ENCODE data around the gene PPP2R2B. TPM values are rescaled to one million over a fixed set of nuclear protein-coding genes. Genes with fewer than 3 reads are reported as not detected.

PPP2R2B gene
- total RNA-seq, 4 donors from 2014 or later: 0.53 to 2.0 (median 1.1) TPM

DNA sequence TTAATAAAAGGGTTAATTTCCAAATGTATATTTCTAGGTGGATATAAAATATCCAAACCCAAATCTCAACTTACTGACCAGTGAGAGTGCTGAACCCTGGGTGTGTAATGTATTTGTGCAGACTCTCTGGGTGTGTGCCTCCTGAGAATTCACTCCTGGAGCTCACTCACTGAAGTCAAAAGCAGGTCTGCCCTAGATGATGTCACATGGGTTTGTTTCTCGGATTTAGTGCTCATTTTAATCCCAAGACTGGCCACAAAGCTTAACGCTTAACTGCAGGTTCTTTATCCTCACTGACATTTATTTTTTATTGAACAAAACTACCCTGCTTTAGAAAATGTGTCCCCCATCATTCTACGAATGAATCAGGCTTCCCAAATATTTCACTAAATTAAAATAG, 179.4 kb downstream of the PPP2R2B start:
- no peak for TF ChIP-seq POLR2A (IDR thresholded peaks at IDR 0.05)
- TF ChIP-seq, protein P1, sequence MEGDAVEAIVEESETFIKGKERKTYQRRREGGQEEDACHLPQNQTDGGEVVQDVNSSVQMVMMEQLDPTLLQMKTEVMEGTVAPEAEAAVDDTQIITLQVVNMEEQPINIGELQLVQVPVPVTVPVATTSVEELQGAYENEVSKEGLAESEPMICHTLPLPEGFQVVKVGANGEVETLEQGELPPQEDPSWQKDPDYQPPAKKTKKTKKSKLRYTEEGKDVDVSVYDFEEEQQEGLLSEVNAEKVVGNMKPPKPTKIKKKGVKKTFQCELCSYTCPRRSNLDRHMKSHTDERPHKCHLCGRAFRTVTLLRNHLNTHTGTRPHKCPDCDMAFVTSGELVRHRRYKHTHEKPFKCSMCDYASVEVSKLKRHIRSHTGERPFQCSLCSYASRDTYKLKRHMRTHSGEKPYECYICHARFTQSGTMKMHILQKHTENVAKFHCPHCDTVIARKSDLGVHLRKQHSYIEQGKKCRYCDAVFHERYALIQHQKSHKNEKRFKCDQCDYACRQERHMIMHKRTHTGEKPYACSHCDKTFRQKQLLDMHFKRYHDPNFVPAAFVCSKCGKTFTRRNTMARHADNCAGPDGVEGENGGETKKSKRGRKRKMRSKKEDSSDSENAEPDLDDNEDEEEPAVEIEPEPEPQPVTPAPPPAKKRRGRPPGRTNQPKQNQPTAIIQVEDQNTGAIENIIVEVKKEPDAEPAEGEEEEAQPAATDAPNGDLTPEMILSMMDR (IDR thresholded peaks at IDR 0.05): no peak

DNA sequence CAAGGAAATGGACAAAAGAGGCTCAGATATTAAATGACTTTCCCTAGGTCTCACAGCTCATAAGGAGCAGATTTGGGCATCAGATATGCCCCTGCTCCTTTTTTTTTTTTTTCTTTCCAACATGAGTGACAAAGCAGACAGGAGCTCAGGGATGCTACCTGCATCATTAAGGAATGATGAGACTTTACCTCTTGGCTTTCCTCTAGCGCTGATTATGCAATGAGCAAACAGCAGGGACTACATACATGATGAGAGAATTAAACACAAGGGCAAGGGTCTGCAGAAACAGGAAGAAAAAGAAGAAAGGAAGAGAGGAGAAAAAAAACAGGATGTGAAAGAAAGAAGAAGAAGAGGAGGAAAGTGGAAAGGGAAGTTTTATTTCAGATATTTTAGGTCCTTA, 179.9 kb downstream of the PPP2R2B start:
- Histone ChIP-seq H3K4me1 (peaks cover 0 to 48% (median 8%) of the 10 kb centered on the region in 3 donors), H3K36me3 (no peaks in the 10 kb centered on the region), H3K4me3 (no peak overlapping the region), H3K27ac (peak overlapping the region in 1 of 4 donors; percentile 32), H3K9me3 (no peaks in the 10 kb centered on the region), H3K27me3 (no peaks in the 10 kb centered on the region)
- 79 to 100% methylated on average over 1 of the region's 1 CpG for WGBS, 2 donors
- TF ChIP-seq, protein P1 (IDR thresholded peaks at IDR 0.05): no peak
- no peak for TF ChIP-seq POLR2A (IDR thresholded peaks at IDR 0.05)
- intact Hi-C loops (cut with DNase I): no loop called here
- no peak for DNase-seq

More for the DNA sequence above, 179.4 kb downstream of the PPP2R2B start:
- intact Hi-C loops (cut with DNase I): no loop called here
- no peak overlapping the region for H3K4me3 ChIP-seq
- no peaks in the 10 kb centered on the region for H3K36me3 ChIP-seq
- DNase-seq: no peak
- H3K9me3 ChIP-seq: no peaks in the 10 kb centered on the region
- H3K27me3 ChIP-seq: no peaks in the 10 kb centered on the region
- 57 to 64% methylated on average over 3 of the region's 3 CpGs for WGBS, 2 donors
- H3K27ac ChIP-seq: peak overlapping the region in 1 of 4 donors; percentile 32
- H3K4me1 ChIP-seq: peaks cover 0 to 50% (median 8%) of the 10 kb centered on the region in 3 donors

DNA sequence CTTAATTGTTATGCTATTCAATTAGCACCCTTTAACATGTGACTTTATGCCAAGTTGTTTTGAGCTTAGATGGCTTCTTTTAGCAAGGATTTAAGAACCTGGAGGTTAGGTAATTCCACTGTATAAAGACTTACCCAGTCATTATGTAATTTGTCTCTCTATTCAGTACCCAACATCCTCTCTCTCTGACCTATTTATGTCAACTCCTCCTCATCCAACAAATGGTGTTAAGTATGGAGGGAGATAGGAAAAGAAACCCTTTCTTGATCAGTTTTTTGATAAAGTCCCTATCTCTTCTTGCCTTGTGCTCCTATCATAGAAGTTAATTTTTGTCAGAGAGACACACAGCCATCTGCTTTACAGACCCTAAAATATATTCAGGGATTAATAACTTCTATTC, 181.3 kb downstream of the PPP2R2B start:
- Histone ChIP-seq H3K4me1 (peaks cover 0 to 33% (median 0%) of the 10 kb centered on the region in 3 donors), H3K27ac (no peak overlapping the region), H3K27me3 (no peaks in the 10 kb centered on the region), H3K9me3 (no peaks in the 10 kb centered on the region), H3K4me3 (no peak overlapping the region), H3K36me3 (no peaks in the 10 kb centered on the region)
- DNase-seq: no peak
- intact Hi-C loops (cut with DNase I): no loop called here
- TF ChIP-seq POLR2A (IDR thresholded peaks at IDR 0.05): no peak
- TF ChIP-seq, protein P1 (IDR thresholded peaks at IDR 0.05): no peak

DNA sequence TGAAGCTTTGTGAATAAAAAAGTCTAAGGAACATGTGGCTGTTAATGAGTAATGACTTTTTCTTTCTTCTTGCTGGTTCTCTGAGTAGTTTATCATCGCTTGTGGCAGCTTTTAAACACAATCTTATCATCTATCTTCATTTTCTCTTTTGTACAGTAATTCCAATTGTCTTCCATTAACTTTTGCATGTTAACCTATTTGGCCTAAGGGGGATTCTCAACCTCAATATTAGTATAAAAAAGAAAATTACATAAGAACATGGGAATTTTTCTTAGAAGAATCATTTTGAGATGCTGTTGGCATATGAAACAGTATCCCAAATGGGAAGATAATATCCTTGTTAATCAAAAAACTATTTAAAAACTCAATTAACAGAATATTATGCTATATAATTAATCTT, 182.9 kb downstream of the PPP2R2B start:
- Histone ChIP-seq H3K27ac (no peak overlapping the region), H3K27me3 (no peaks in the 10 kb centered on the region), H3K4me1 (peaks cover 0 to 22% (median 0%) of the 10 kb centered on the region in 3 donors), H3K9me3 (no peaks in the 10 kb centered on the region), H3K36me3 (no peaks in the 10 kb centered on the region), H3K4me3 (no peak overlapping the region)
- 76 to 86% methylated on average over 1 of the region's 1 CpG for WGBS, 2 donors
- intact Hi-C loops (cut with DNase I): no loop called here
- TF ChIP-seq, protein P1 (IDR thresholded peaks at IDR 0.05): no peak
- no peak for TF ChIP-seq POLR2A (IDR thresholded peaks at IDR 0.05)
- DNase-seq: no peak

DNA sequence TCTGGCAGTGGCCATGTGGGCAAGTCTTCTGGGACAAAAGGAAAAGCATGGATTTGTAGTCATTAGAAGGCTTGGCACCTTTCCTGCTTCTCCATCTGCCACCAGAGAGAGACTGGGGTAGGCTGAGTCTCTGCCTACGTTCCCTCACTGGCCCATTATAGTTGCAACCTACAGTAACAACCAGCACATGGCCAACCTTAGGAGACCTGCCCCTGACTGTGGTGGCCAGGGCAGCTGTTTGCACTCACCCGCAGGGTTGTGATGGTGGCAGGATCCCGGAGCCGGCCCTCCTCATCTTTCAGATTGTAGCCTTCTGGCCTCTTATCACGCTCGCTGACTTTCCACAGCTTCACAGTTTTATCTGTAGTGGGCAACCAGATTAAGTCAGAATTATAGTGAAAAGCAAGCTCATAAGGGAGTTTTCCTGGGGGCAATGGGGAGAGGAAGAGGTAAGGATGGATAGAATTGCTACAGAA, 187.6 kb downstream of the PPP2R2B start:
- H3K27ac ChIP-seq: no peak overlapping the region
- TF ChIP-seq, protein P1 (IDR thresholded peaks at IDR 0.05): no peak
- no peak for TF ChIP-seq POLR2A (IDR thresholded peaks at IDR 0.05)
- no peaks in the 10 kb centered on the region for H3K36me3 ChIP-seq
- WGBS, 2 donors: 85 to 100% methylated on average over 1 to 6 of the region's 6 CpGs
- intact Hi-C loops (cut with DNase I): no loop called here
- H3K27me3 ChIP-seq: no peaks in the 10 kb centered on the region
- no peaks in the 10 kb centered on the region for H3K9me3 ChIP-seq
- no peak overlapping the region for H3K4me3 ChIP-seq
- no peaks in the 10 kb centered on the region for H3K4me1 ChIP-seq
- DNase-seq: no peak

Data from esophagus squamous epithelium (tissue), 5 donors.